Ishikawa (cell line): Measurements from ENCODE around the gene GAPDHS.

ENCODE experiments used
- CEBPB ChIP-seq: IDR thresholded peaks from 2 replicates; pipeline ENCODE4 v1.6.1; 2012
- CREB1 ChIP-seq: IDR thresholded peaks from 2 replicates; pipeline ENCODE4 v1.6.1; 2012; ENCODE audit warnings: low read depth
- EGR1 ChIP-seq: IDR thresholded peaks from 2 replicates; pipeline ENCODE4 v1.6.1; 2012
- EP300 ChIP-seq: IDR thresholded peaks from 2 replicates; pipeline ENCODE4 v1.6.1; 2012; ENCODE audit warnings: borderline replicate concordance
- FOXM1 ChIP-seq: IDR thresholded peaks from 2 replicates; pipeline ENCODE4 v1.6.1; 2012; ENCODE audit warnings: low read depth, borderline replicate concordance
- MAX ChIP-seq: IDR thresholded peaks from 2 replicates; pipeline ENCODE4 v1.6.1; 2012
- NFIC ChIP-seq: IDR thresholded peaks from 2 replicates; pipeline ENCODE4 v1.6.1; 2012
- RAD21 ChIP-seq: IDR thresholded peaks from 2 replicates; pipeline ENCODE4 v1.6.1; 2012; ENCODE audit warnings: low read depth
- TAF1 ChIP-seq: IDR thresholded peaks from 2 replicates; pipeline ENCODE4 v1.6.1; 2012; ENCODE audit warnings: low read depth, mild to moderate bottlenecking
- TCF12 ChIP-seq: IDR thresholded peaks from 2 replicates; pipeline ENCODE4 v1.6.1; 2012; ENCODE audit warnings: low read depth
- TEAD4 ChIP-seq: IDR thresholded peaks from 2 replicates; pipeline ENCODE4 v1.6.1; 2012
- USF1 ChIP-seq: IDR thresholded peaks from 2 replicates; pipeline ENCODE4 v1.6.1; 2012
- YY1 ChIP-seq: IDR thresholded peaks from 2 replicates; pipeline ENCODE4 v1.6.1; 2012; ENCODE audit warnings: low read depth
- ZBTB7A ChIP-seq: IDR thresholded peaks from 2 replicates; pipeline ENCODE4 v1.6.1; 2012; ENCODE audit warnings: low read depth
- TF ChIP-seq, protein P1 (sequence below): IDR thresholded peaks from 2 replicates; pipeline ENCODE4 v1.6.1; 2012; ENCODE audit warnings: low read depth, mild to moderate bottlenecking

The GAPDHS gene

DNA sequence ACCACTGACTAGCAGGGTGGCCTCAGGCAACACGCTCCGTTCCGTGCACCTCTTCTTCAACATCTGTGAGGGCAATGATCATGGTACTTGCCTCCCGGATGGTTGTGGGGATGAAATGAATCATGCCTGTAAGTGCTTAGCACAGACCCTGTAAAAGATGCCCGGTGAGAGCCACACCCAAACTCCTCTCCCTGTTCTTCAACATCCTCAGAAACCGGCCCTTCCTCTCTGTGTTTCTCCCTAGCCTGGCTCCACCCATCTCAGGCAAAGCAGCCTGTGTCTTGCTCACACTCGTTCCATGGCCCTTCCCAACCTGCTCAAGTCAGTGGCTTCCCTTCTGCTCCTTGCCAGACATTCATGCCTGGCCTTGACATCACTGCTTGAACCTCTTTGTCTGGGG lies 14.0 kb upstream of the GAPDHS start:
- no peak for TF ChIP-seq CEBPB
- TF ChIP-seq, protein P1, sequence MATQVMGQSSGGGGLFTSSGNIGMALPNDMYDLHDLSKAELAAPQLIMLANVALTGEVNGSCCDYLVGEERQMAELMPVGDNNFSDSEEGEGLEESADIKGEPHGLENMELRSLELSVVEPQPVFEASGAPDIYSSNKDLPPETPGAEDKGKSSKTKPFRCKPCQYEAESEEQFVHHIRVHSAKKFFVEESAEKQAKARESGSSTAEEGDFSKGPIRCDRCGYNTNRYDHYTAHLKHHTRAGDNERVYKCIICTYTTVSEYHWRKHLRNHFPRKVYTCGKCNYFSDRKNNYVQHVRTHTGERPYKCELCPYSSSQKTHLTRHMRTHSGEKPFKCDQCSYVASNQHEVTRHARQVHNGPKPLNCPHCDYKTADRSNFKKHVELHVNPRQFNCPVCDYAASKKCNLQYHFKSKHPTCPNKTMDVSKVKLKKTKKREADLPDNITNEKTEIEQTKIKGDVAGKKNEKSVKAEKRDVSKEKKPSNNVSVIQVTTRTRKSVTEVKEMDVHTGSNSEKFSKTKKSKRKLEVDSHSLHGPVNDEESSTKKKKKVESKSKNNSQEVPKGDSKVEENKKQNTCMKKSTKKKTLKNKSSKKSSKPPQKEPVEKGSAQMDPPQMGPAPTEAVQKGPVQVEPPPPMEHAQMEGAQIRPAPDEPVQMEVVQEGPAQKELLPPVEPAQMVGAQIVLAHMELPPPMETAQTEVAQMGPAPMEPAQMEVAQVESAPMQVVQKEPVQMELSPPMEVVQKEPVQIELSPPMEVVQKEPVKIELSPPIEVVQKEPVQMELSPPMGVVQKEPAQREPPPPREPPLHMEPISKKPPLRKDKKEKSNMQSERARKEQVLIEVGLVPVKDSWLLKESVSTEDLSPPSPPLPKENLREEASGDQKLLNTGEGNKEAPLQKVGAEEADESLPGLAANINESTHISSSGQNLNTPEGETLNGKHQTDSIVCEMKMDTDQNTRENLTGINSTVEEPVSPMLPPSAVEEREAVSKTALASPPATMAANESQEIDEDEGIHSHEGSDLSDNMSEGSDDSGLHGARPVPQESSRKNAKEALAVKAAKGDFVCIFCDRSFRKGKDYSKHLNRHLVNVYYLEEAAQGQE: no peak
- no peak for TF ChIP-seq CREB1
- no peak for TF ChIP-seq MAX
- no peak for TF ChIP-seq TAF1
- TF ChIP-seq NFIC: no peak
- TF ChIP-seq USF1: no peak
- TF ChIP-seq EGR1: no peak
- TF ChIP-seq FOXM1: no peak
- TF ChIP-seq RAD21: no peak
- no peak for TF ChIP-seq TCF12
- TF ChIP-seq TEAD4: no peak
- no peak for TF ChIP-seq EP300
- no peak for TF ChIP-seq YY1
- TF ChIP-seq ZBTB7A: no peak

DNA sequence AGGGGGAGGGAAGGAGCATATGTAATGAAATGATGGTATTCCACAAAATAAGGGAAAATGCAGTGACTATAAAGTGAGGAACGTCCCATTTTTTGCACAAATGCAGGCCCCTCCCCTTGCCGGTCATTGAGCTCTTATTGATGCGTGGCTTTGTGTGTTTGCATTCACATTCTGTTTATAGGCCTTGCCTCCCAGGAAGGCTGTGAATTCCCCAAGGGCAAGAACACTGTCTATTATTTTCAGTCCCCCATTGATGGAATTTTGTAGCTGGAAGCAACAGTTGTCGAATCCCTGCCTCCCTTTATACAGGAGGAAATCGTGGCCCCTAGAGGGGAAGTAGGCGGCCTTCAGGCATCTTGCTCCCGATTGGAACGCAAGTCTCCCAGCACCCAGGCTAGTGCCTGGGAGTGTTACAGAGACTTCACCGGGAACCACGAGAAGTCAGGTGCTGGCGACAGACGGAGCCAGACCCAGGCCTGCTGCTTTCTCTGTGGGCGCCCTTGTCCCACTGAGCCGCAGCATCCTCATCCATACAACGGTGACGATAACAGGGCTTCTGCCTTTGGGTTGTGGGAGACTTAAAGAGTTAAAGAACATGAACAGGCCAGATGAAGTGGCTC lies 12.0 kb upstream of the GAPDHS start:
- TF ChIP-seq YY1 (no peak), CREB1 (no peak)

- no peak for TF ChIP-seq FOXM1
These were observed 10.4 kb upstream of the GAPDHS start for GRCh38 chr19:35522745-35523327.

- TF ChIP-seq, protein P1: peak; percentile 19; the same call in 1 of the 2 replicates
- TF ChIP-seq FOXM1: no peak
These were observed 8.9 kb upstream of the GAPDHS start for GRCh38 chr19:35524181-35524837.

GRCh38 chr19:35525873-35526272 lies 7.4 kb upstream of the GAPDHS start:
- TF ChIP-seq TAF1: no peak
- TF ChIP-seq RAD21: no peak
- no peak for TF ChIP-seq EP300
- TF ChIP-seq, protein P1: no peak
- no peak for TF ChIP-seq TCF12
- TF ChIP-seq USF1: no peak
- TF ChIP-seq CREB1: no peak
- no peak for TF ChIP-seq CEBPB
- TF ChIP-seq MAX: no peak
- no peak for TF ChIP-seq ZBTB7A
- TF ChIP-seq NFIC: no peak
- no peak for TF ChIP-seq YY1
- no peak for TF ChIP-seq EGR1
- TF ChIP-seq FOXM1: no peak
- no peak for TF ChIP-seq TEAD4
